GM10847 (cell line): ENCODE results near the gene CTCFL.

ENCODE experiments used
- POLR2A ChIP-seq: IDR thresholded peaks from 2 replicates; pipeline ENCODE4 v1.6.1; 2011; ENCODE audit not compliant: insufficient read length; ENCODE audit errors: extremely low read depth

CTCFL gene

GRCh38 chr20:57548177-57549058 lies 23.5 kb upstream of the CTCFL start:
- no peak for TF ChIP-seq POLR2A

- no peak for TF ChIP-seq POLR2A
Observed at GRCh38 chr20:57546956-57547649, 22.2 kb upstream of the CTCFL start.

GRCh38 chr20:57545927-57546662 lies 21.2 kb upstream of the CTCFL start:
- TF ChIP-seq POLR2A = no peak

GRCh38 chr20:57544838-57545564 lies 20.1 kb upstream of the CTCFL start:
- no peak for TF ChIP-seq POLR2A

- TF ChIP-seq POLR2A = no peak
Observed at GRCh38 chr20:57543754-57544153, 18.8 kb upstream of the CTCFL start.

- no peak for TF ChIP-seq POLR2A
Observed at GRCh38 chr20:57540890-57541580, 16.1 kb upstream of the CTCFL start.

GRCh38 chr20:57539889-57540288 lies 14.9 kb upstream of the CTCFL start:
- TF ChIP-seq POLR2A = no peak

- no peak for TF ChIP-seq POLR2A
Observed at GRCh38 chr20:57537822-57538221, 12.9 kb upstream of the CTCFL start.

GRCh38 chr20:57536771-57537724 lies 12.1 kb upstream of the CTCFL start:
- no peak for TF ChIP-seq POLR2A

GRCh38 chr20:57536120-57536708 lies 11.3 kb upstream of the CTCFL start:
- TF ChIP-seq POLR2A = no peak

- no peak for TF ChIP-seq POLR2A
Observed at GRCh38 chr20:57535297-57535696, 10.4 kb upstream of the CTCFL start.

- TF ChIP-seq POLR2A = no peak
Observed at GRCh38 chr20:57532104-57532503, 7.2 kb upstream of the CTCFL start.

GRCh38 chr20:57530327-57530981 lies 5.5 kb upstream of the CTCFL start:
- TF ChIP-seq POLR2A = no peak

GRCh38 chr20:57529810-57530209 lies 4.9 kb upstream of the CTCFL start:
- no peak for TF ChIP-seq POLR2A
